K562 (cell line): Measurements from ENCODE around the gene ZDHHC11. TPM values are rescaled to one million over a fixed set of nuclear protein-coding genes. Genes with fewer than 3 reads are reported as not detected.
A peak's percentile ranks its signal among the peaks of the same experiment; 100 is the strongest.
"Not testable (repeated sequence)": the region's sequence is repeated elsewhere in the genome, so short reads cannot be mapped to it uniquely, and the experiment has no call there.

ENCODE experiments used
- ATAC-seq: fragments of 200-7000 bp; cut with Tn5 transposase; 3 replicates; pipeline ENCODE4 v1.9.1; 2020; ENCODE audit warnings: moderate library complexity
- BruUV-seq: library from RNA; stranded (reverse); fragments of 400-500 nt; replicated peaks from 2 replicates; lab custom pipeline; 2021; lab: Mats Ljungman, UMichigan
- CTCF ChIA-PET: fragments of 300-600 bp; formaldehyde crosslinking; extraction: SDS; loops from one replicate; lab custom pipeline; 2021; ENCODE audit warnings: low intra/inter-chr PET ratio; lab: Yijun Ruan, JAX
- POLR2A ChIA-PET: fragments of 300-600, 350-650 bp; sonication (Branson Sonifier 250); formaldehyde crosslinking; extraction: SDS; loops from one replicate; lab custom pipeline; 2021; ENCODE audit warnings: antibody characterized with exemption, inconsistent platforms; lab: Yijun Ruan, JAX
- DNase-seq, 4 experiments: peaks; one replicate each; pipeline versions ENCODE4 v3.0.0 to v3.0.0-alpha.2; 2011 to 2018; ENCODE audit warnings: low spot score in 3 of 4, mixed read lengths in 3 of 4; ENCODE audit errors: extremely low read depth in 1 of 4
- FAIRE-seq: peaks from 2 replicates; lab custom pipeline; 2011; peaks lifted over from hg19 to GRCh38; lab: Jason Lieb, UNC
- H2AFZ ChIP-seq: 2 replicates; pipeline ENCODE4 v1.6.0; 2011; ENCODE audit warnings: low read depth, low read length, control low read depth, inconsistent platforms
- H3K27ac ChIP-seq: fragments of 200-600 bp; 3 replicates; pipeline ENCODE4 v1.8.0; 2011; ENCODE audit warnings: low read depth, mild to moderate bottlenecking, control low read depth, inconsistent platforms, low read length, moderate library complexity, mixed read lengths; ENCODE audit errors: extremely low read depth
- H3K27me3 ChIP-seq, 2 experiments: fragments of 300-600 bp in 1 of 2; 2 replicates in 1 of 2; 3 replicates in 1 of 2; pipeline versions ENCODE4 v1.6.0 to v1.8.0; 2011; ENCODE audit warnings: inconsistent platforms in 2 of 2, low read length in 2 of 2, mild to moderate bottlenecking in 1 of 2, mixed read lengths in 1 of 2, moderate library complexity in 1 of 2; ENCODE audit not compliant: control insufficient read depth in 2 of 2, insufficient read depth in 2 of 2
- H3K36me3 ChIP-seq: fragments of 300-600 bp; 3 replicates; pipeline ENCODE4 v1.8.0; 2011; ENCODE audit warnings: mild to moderate bottlenecking, low read length, inconsistent platforms; ENCODE audit not compliant: control insufficient read depth, insufficient read depth
- H3K4me1 ChIP-seq, 2 experiments: fragments of 200-600 bp in 1 of 2; replicated peaks in 1 of 2; 2 replicates in 1 of 2; 3 replicates in 1 of 2; pipeline versions ENCODE4 v1.5.1 to v1.8.0; 2011; ENCODE audit warnings: inconsistent platforms in 2 of 2, low read length in 2 of 2, mild to moderate bottlenecking in 1 of 2, mixed read lengths in 1 of 2, moderate library complexity in 1 of 2; ENCODE audit not compliant: control insufficient read depth in 2 of 2, insufficient read depth in 2 of 2
- H3K4me2 ChIP-seq: 2 replicates; pipeline ENCODE4 v1.6.1; 2011; ENCODE audit warnings: low read length, control low read depth, inconsistent platforms, mixed read lengths; ENCODE audit not compliant: insufficient read depth
- H3K4me3 ChIP-seq: fragments of 200-600 bp; sonication (generic), shearing (Covaris generic); 2 replicates; pipeline ENCODE4 v1.5.1; 2016; ENCODE audit warnings: control low read depth, inconsistent platforms
- H3K79me2 ChIP-seq: fragments of 200-600 bp; 3 replicates; pipeline ENCODE4 v1.8.0; 2011; ENCODE audit warnings: low read length, inconsistent platforms; ENCODE audit not compliant: control insufficient read depth, insufficient read depth
- H3K9ac ChIP-seq, 2 experiments: 2 replicates each; pipeline versions ENCODE4 v1.6.0 to v1.6.1; 2011; ENCODE audit warnings: low read depth in 2 of 2, low read length in 2 of 2, control low read depth in 1 of 2, inconsistent platforms in 1 of 2, mild to moderate bottlenecking in 1 of 2, mixed read lengths in 1 of 2; ENCODE audit not compliant: insufficient read depth in 1 of 2
- H3K9me1 ChIP-seq: one replicate; pipeline ENCODE4 v1.6.0; 2011; ENCODE audit warnings: inconsistent platforms, mild to moderate bottlenecking, low read length, moderate library complexity; ENCODE audit not compliant: control insufficient read depth, insufficient read depth
- H3K9me3 ChIP-seq: replicated peaks from 2 replicates; pipeline ENCODE4 v1.5.1; 2011; ENCODE audit warnings: low read depth, low read length, inconsistent platforms; ENCODE audit not compliant: control insufficient read depth, insufficient read depth
- H4K20me1 ChIP-seq: replicated peaks from 2 replicates; pipeline ENCODE4 v1.6.1; 2011; ENCODE audit warnings: low read length, inconsistent platforms, mixed read lengths; ENCODE audit not compliant: control insufficient read depth, insufficient read depth
- USF2 ChIP-seq: sonication (generic); formaldehyde crosslinking; IDR thresholded peaks from 2 replicates; pipeline ENCODE4 v1.5.0; 2020; ENCODE audit warnings: missing genetic modification reagents
- WGBS: fragments of 100-300 bp; shearing (Covaris generic); methylation state at CpG from one replicate; pipeline ENCODE4 v1.1.6; 2016; ENCODE audit warnings: low coverage, mixed read lengths; ENCODE audit not compliant: insufficient coverage; ENCODE audit errors: missing lambda C conversion rate; 5-methylcytosine and 5-hydroxymethylcytosine counted together
- in situ Hi-C: fragments of 300-500 bp; cut with MboI; formaldehyde crosslinking; loops from 4 replicates; pipeline ENCODE4 v1.15.0; 2018; ENCODE audit warnings: inconsistent platforms, mixed read lengths
- intact Hi-C: fragments of 100-400 bp; cut with micrococcal nuclease; formaldehyde crosslinking; loops from 2 replicates; pipeline ENCODE4 v1.14.2; 2022
- polyA plus RNA-seq, 8 experiments: library from polyadenylated mRNA; depleted of rRNA in 4 of 8; stranded (reverse) in 5 of 8; unstranded in 3 of 8; fragments of >200 nt; fragmentation: Nextera tagmentation in 2 of 8; fragmentation: Illumina TruSeq in 1 of 8; extraction: Ambion mirVana in 2 of 8; extraction: Trizol in 1 of 8; gene quantifications; 2 replicates each; pipeline versions ENCODE4 v1.2.1 to v1.2.3, GENCODE V29; 2011 to 2014; ENCODE audit warnings: inconsistent platforms in 1 of 8, missing spikeins in 1 of 8
- total RNA-seq, 7 experiments: library from RNA; depleted of rRNA in 6 of 7; stranded (reverse); fragments of >200 nt in 6 of 7; fragmentation: Illumina TruSeq in 2 of 7; extraction: Trizol in 2 of 7; gene quantifications; 2 replicates each; pipeline versions ENCODE4 v1.2.1 to v1.2.3, GENCODE V29; 2011 to 2021; ENCODE audit warnings: low replicate concordance in 1 of 7
- TF ChIP-seq, protein P1 (sequence below), 2 experiments: IDR thresholded peaks; 2 replicates each; pipeline ENCODE4 v1.6.1; 2011; ENCODE audit warnings: borderline replicate concordance in 1 of 2, control low read depth in 1 of 2, low read depth in 1 of 2, low read length in 1 of 2, mild to moderate bottlenecking in 1 of 2, mixed read lengths in 1 of 2, moderate library complexity in 1 of 2; ENCODE audit not compliant: insufficient read depth in 1 of 2, insufficient read length in 1 of 2, poor library complexity in 1 of 2, severe bottlenecking in 1 of 2; ENCODE audit errors: extremely low read depth in 1 of 2

The ZDHHC11 gene
- total and polyA plus RNA-seq, 9 of the 15 experiments (the other 6 are each of a cell fraction or from before 2014, with no cell fraction given), result 0.07 to 2.3 (median 0.52) TPM

- intact Hi-C loops, H3K9me1 ChIP-seq, CTCF ChIA-PET, H3K4me3 ChIP-seq, H3K9ac ChIP-seq, BruUV-seq, POLR2A ChIA-PET, H3K4me2 ChIP-seq, H3K79me2 ChIP-seq, H2AFZ ChIP-seq, in situ Hi-C loops: not testable (repeated sequence)
- ATAC-seq (peak; percentile 46), FAIRE-seq (peak; percentile 79)
- peaks cover 4 to 24% of the 10 kb centered on the region in 2 experiments; a peak in 2 of 5 replicates for H3K4me1 ChIP-seq
- peak; percentile 79 for TF ChIP-seq USF2 (CRISPR knock-in tag)
- TF ChIP-seq, protein P1, sequence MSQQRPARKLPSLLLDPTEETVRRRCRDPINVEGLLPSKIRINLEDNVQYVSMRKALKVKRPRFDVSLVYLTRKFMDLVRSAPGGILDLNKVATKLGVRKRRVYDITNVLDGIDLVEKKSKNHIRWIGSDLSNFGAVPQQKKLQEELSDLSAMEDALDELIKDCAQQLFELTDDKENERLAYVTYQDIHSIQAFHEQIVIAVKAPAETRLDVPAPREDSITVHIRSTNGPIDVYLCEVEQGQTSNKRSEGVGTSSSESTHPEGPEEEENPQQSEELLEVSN (IDR thresholded peaks at IDR 0.05; ENCODE audit: borderline replicate concordance in 1 of 2, extremely low read depth in 1 of 2, insufficient read depth in 1 of 2, insufficient read length in 1 of 2, low read depth in 1 of 2, low read length in 1 of 2, poor library complexity in 1 of 2, severe bottlenecking in 1 of 2), result peak in 1 of 2 experiments; percentile 30
- TF ChIP-seq, all 486 proteins: peak for 2; not testable (repeated sequence) for 484
- H3K36me3 ChIP-seq, H3K9me3 ChIP-seq, H4K20me1 ChIP-seq, DNase-seq, H3K27ac ChIP-seq: not testable (repeated sequence)
- H3K27me3 ChIP-seq, result peaks cover 2 to 14% of the 10 kb centered on the region in 2 experiments; a peak in 3 of 5 replicates
- 1% methylated on average over 18 of the region's 31 CpGs for WGBS
Observed at GRCh38 chr5:783049-783802, 67.6 kb downstream of the ZDHHC11 start.

DNA sequence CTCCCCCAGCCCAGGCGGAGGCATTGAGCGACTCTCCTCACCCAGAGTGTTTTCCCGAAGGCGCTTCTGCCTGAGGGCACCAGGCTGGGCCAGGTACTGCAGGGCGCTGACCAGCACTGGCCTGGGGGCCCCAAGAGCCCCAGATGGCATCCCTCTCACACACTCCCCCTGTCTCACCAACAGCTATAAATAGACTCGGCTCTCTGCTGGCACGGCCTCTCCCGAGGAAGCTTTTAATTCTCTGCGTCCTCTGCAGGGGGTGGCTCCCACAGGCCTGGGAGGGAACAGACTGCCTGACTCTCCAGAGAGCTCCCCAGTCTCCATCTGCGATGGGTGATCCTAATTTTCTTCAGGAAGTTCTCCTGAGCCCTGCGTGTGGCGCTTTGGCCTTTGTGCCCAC lies 68.4 kb downstream of the ZDHHC11 start:
- POLR2A ChIA-PET, result not testable (repeated sequence)

DNA sequence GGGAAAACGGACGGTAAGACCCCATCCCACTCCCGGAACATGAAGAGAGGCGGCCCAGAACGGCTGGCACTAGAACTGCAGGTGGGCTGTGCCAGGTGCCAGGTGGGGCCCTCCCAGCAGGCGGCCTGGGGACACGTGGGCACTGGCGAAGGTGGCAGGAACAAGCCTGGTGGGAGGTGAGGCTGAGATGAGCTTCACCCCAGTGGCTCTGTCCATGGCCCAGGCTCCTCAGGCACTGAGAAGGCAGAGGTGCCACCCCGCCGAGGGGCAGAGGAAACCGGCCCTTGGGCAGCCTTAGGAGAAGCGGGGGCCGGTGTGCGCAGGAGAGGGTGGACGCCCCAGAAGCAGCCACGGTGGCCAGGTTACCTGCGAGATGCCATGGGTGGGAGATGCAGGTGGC lies 70.2 kb downstream of the ZDHHC11 start:
- H3K9me1 ChIP-seq, H3K9ac ChIP-seq, FAIRE-seq, H3K9me3 ChIP-seq, ATAC-seq, H3K27me3 ChIP-seq, H4K20me1 ChIP-seq, intact Hi-C loops, DNase-seq, H2AFZ ChIP-seq, BruUV-seq, in situ Hi-C loops, H3K4me2 ChIP-seq, POLR2A ChIA-PET, H3K4me3 ChIP-seq, H3K79me2 ChIP-seq, H3K27ac ChIP-seq, CTCF ChIA-PET, H3K36me3 ChIP-seq: not testable (repeated sequence)
- peaks cover 4 to 41% of the 10 kb centered on the region in 2 experiments; a peak in 3 of 5 replicates for H3K4me1 ChIP-seq
- whole genome bisulfite sequencing, result 12% methylated on average over 17 of the region's 17 CpGs

More for the DNA sequence above, 68.4 kb downstream of the ZDHHC11 start:
- H3K9me3 ChIP-seq, H2AFZ ChIP-seq, intact Hi-C loops, CTCF ChIA-PET, H4K20me1 ChIP-seq, H3K36me3 ChIP-seq, H3K27ac ChIP-seq, H3K27me3 ChIP-seq, H3K4me3 ChIP-seq, in situ Hi-C loops, H3K9me1 ChIP-seq, BruUV-seq, ATAC-seq, DNase-seq, H3K4me2 ChIP-seq, H3K79me2 ChIP-seq, H3K9ac ChIP-seq: not testable (repeated sequence)
- peaks cover 4 to 30% of the 10 kb centered on the region in 2 experiments; a peak in 3 of 5 replicates for H3K4me1 ChIP-seq
- WGBS, result no CpG with 5 or more reads among the region's 12 CpGs
- peak; percentile 6 for FAIRE-seq
